H9 (cell line): ENCODE measurements around the gene TNIK. TPM values are rescaled to one million over a fixed set of nuclear protein-coding genes. Genes with fewer than 3 reads are reported as not detected.

Source experiments
- DNase-seq: peaks from one replicate; pipeline ENCODE4 v3.0.0-alpha.2; 2017
- H2AFZ ChIP-seq: one replicate; pipeline ENCODE4 v1.6.1; 2013; ENCODE audit warnings: mild to moderate bottlenecking, low read length, control low read depth, moderate library complexity
- H2AK5ac ChIP-seq: 2 replicates; pipeline ENCODE4 v1.6.1; 2013; ENCODE audit warnings: low read length, control low read depth, mixed read lengths; ENCODE audit not compliant: insufficient read length
- H2BK120ac ChIP-seq: one replicate; pipeline ENCODE4 v1.6.1; 2013; ENCODE audit warnings: low read depth, mild to moderate bottlenecking, low read length, control low read depth, inconsistent platforms; ENCODE audit not compliant: poor library complexity, severe bottlenecking
- H2BK12ac ChIP-seq: 2 replicates; pipeline ENCODE4 v1.6.1; 2013; ENCODE audit warnings: low read length, control low read depth, mixed read lengths, low read depth; ENCODE audit not compliant: insufficient read length
- H2BK15ac ChIP-seq: 2 replicates; pipeline ENCODE4 v1.6.1; 2013; ENCODE audit warnings: low read depth, low read length, control low read depth
- H2BK20ac ChIP-seq: one replicate; pipeline ENCODE4 v1.6.1; 2013; ENCODE audit warnings: low read depth, mild to moderate bottlenecking, low read length, control low read depth, inconsistent platforms; ENCODE audit not compliant: poor library complexity, severe bottlenecking
- H2BK5ac ChIP-seq: 2 replicates; pipeline ENCODE4 v1.6.1; 2013; ENCODE audit warnings: low read length, control low read depth, mixed read lengths; ENCODE audit not compliant: insufficient read length
- H3K14ac ChIP-seq: 2 replicates; pipeline ENCODE4 v1.6.1; 2013; ENCODE audit warnings: low read length, control low read depth; ENCODE audit not compliant: insufficient read depth
- H3K18ac ChIP-seq: 2 replicates; pipeline ENCODE4 v1.6.1; 2013; ENCODE audit warnings: low read depth, mild to moderate bottlenecking, mixed read lengths, low read length, control low read depth; ENCODE audit not compliant: insufficient read length
- H3K23ac ChIP-seq: 2 replicates; pipeline ENCODE4 v1.6.1; 2013; ENCODE audit warnings: low read length, control low read depth, mixed read lengths, low read depth; ENCODE audit not compliant: insufficient read length
- H3K23me2 ChIP-seq: 2 replicates; pipeline ENCODE4 v1.6.1; 2013; ENCODE audit warnings: low read depth, mild to moderate bottlenecking, mixed read lengths, low read length, control low read depth; ENCODE audit not compliant: insufficient read length, poor library complexity, severe bottlenecking
- H3K27ac ChIP-seq: 2 replicates; pipeline ENCODE4 v1.5.1; 2013; ENCODE audit warnings: low read length, control low read depth, mixed read lengths, low read depth; ENCODE audit not compliant: insufficient read length
- H3K27me3 ChIP-seq: 2 replicates; pipeline ENCODE4 v1.6.1; 2013; ENCODE audit warnings: low read length, control low read depth, inconsistent platforms; ENCODE audit not compliant: insufficient read depth
- H3K4ac ChIP-seq: 2 replicates; pipeline ENCODE4 v1.6.1; 2013; ENCODE audit warnings: low read depth, mild to moderate bottlenecking, control low read depth, inconsistent platforms, low read length, moderate library complexity
- H3K4me1 ChIP-seq: 2 replicates; pipeline ENCODE4 v1.6.1; 2013; ENCODE audit warnings: low read length, control low read depth, inconsistent platforms; ENCODE audit not compliant: insufficient read depth
- H3K4me2 ChIP-seq: 2 replicates; pipeline ENCODE4 v1.6.1; 2013; ENCODE audit warnings: low read length, control low read depth, mixed read lengths; ENCODE audit not compliant: insufficient read length, insufficient read depth
- H3K56ac ChIP-seq: 2 replicates; pipeline ENCODE4 v1.6.1; 2013; ENCODE audit warnings: low read depth, mild to moderate bottlenecking, mixed read lengths, low read length, control low read depth; ENCODE audit not compliant: insufficient read length
- H3K79me1 ChIP-seq: 2 replicates; pipeline ENCODE4 v1.6.1; 2013; ENCODE audit warnings: low read depth, mild to moderate bottlenecking, moderate library complexity, low read length, control low read depth, inconsistent platforms; ENCODE audit not compliant: insufficient read depth, poor library complexity, severe bottlenecking
- H3K79me2 ChIP-seq: 2 replicates; pipeline ENCODE4 v1.6.1; 2013; ENCODE audit warnings: low read length, control low read depth, inconsistent platforms; ENCODE audit not compliant: insufficient read depth
- H3K9ac ChIP-seq: 2 replicates; pipeline ENCODE4 v1.6.1; 2013; ENCODE audit warnings: low read length, control low read depth, mixed read lengths; ENCODE audit not compliant: insufficient read length; ENCODE audit errors: extremely low read depth
- H3K9me3 ChIP-seq: one replicate; pipeline ENCODE4 v1.6.1; 2013; ENCODE audit warnings: low read depth, low read length, inconsistent platforms; ENCODE audit not compliant: control insufficient read depth
- H3T11ph ChIP-seq: one replicate; pipeline ENCODE4 v1.6.1; 2013; ENCODE audit warnings: mild to moderate bottlenecking, low read length, control low read depth, inconsistent platforms
- H4K20me1 ChIP-seq: one replicate; pipeline ENCODE4 v1.6.1; 2013; ENCODE audit not compliant: control insufficient read depth, insufficient read length, insufficient read depth
- H4K5ac ChIP-seq: 2 replicates; pipeline ENCODE4 v1.6.1; 2013; ENCODE audit warnings: low read depth, mild to moderate bottlenecking, mixed read lengths, low read length, control low read depth; ENCODE audit not compliant: insufficient read length
- H4K8ac ChIP-seq: replicated peaks from 2 replicates; pipeline ENCODE4 v1.6.1; 2013; ENCODE audit warnings: low read length, control low read depth, mixed read lengths, low read depth; ENCODE audit not compliant: insufficient read length
- H4K91ac ChIP-seq: 2 replicates; pipeline ENCODE4 v1.6.1; 2013; ENCODE audit warnings: low read depth, mild to moderate bottlenecking, moderate library complexity, mixed read lengths, low read length, control low read depth; ENCODE audit not compliant: insufficient read length
- H3K27ac Mint-ChIP-seq, 3 experiments: 2 replicates in 2 of 3; 3 replicates in 1 of 3; pipeline ENCODE4 v1.8.0; 2020 to 2021; ENCODE audit warnings: mixed read lengths in 3 of 3, mild to moderate bottlenecking in 1 of 3, moderate library complexity in 1 of 3
- H3K27me3 Mint-ChIP-seq: 2 replicates; pipeline ENCODE4 v1.8.0; 2021; ENCODE audit warnings: low read depth, mild to moderate bottlenecking, moderate library complexity, mixed read lengths
- H3K36me3 Mint-ChIP-seq, 3 experiments: 2 replicates in 2 of 3; 3 replicates in 1 of 3; pipeline ENCODE4 v1.8.0; 2020 to 2021; ENCODE audit warnings: low read depth in 3 of 3, mixed read lengths in 3 of 3; ENCODE audit not compliant: insufficient read depth in 1 of 3
- H3K4me1 Mint-ChIP-seq, 2 experiments: 2 replicates each; pipeline ENCODE4 v1.8.0; 2020; ENCODE audit warnings: mixed read lengths in 2 of 2
- H3K4me3 Mint-ChIP-seq, 2 experiments: 2 replicates in 1 of 2; 3 replicates in 1 of 2; pipeline ENCODE4 v1.8.0; 2020 to 2021; ENCODE audit warnings: mild to moderate bottlenecking in 2 of 2, mixed read lengths in 2 of 2, moderate library complexity in 1 of 2
- H3K9me3 Mint-ChIP-seq, 2 experiments: 2 replicates in 1 of 2; 3 replicates in 1 of 2; pipeline ENCODE4 v1.8.0; 2020; ENCODE audit warnings: mild to moderate bottlenecking in 2 of 2, mixed read lengths in 2 of 2, moderate library complexity in 1 of 2
- WGBS: extraction: QIAGEN DNeasy Blood & Tissue Kit; methylation state at CpG from one replicate; pipeline ENCODE4 v1.1.7; 2013; ENCODE audit warnings: missing lambda C conversion rate, low lambda C conversion rate, mixed read lengths; ENCODE audit not compliant: insufficient read length; ENCODE audit errors: extremely low coverage; 5-methylcytosine and 5-hydroxymethylcytosine counted together
- total RNA-seq: library from RNA; stranded (reverse); gene quantifications from 2 replicates; pipeline ENCODE4 v1.2.1, GENCODE V29; 2021
- TF ChIP-seq, protein P1 (sequence below): fragments of 200-600 bp; sonication (generic); conservative IDR thresholded peaks from 3 replicates; pipeline ENCODE4 v1.8.0; 2021; ENCODE audit warnings: antibody characterized with exemption, mild to moderate bottlenecking

TNIK gene
- total RNA-seq, 1 experiment from 2014 or later = 15.9 TPM

DNA sequence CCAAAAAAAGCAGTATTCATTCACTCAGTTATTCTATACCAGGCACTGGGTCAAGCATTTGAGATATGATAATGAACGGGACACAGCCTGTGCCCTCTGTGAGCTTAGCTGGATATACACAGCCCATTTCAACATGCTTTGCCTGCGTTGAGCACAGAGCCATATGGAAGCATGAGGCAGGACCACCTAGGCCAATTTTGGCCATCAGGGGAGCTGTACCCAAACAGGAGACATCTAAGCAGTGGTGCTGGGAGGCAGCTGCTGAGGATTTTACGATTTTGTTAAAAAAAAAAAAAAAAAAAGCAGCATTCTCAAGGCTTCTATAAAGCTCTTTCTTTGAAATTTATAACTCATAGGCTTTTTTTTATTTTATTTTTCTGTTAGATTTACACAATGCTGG is 346.5 kb downstream of the TNIK start:
- Histone ChIP-seq H3K4me2 (no peak overlapping the region), H4K91ac (no peak overlapping the region), H3K18ac (no peak overlapping the region), H3K4ac (no peak overlapping the region), H3T11ph (no peak overlapping the region), H3K79me2 (no peaks in the 10 kb centered on the region), H2BK12ac (no peak overlapping the region), H3K4me1 (peaks cover 5% of the 10 kb centered on the region), H2AFZ (no peak overlapping the region), H2BK15ac (no peak overlapping the region), H4K5ac (no peak overlapping the region), H2BK20ac (no peak overlapping the region), H3K23me2 (no peaks in the 10 kb centered on the region), H3K9me3 (no peaks in the 10 kb centered on the region), H3K14ac (no peak overlapping the region), H2BK5ac (no peak overlapping the region), H3K9ac (no peak overlapping the region), H3K27ac (no peak overlapping the region), H3K79me1 (no peaks in the 10 kb centered on the region), H3K23ac (no peak overlapping the region), H2AK5ac (no peak overlapping the region), H2BK120ac (no peak overlapping the region), H4K8ac (no peak overlapping the region), H3K56ac (no peak overlapping the region), H3K27me3 (no peaks in the 10 kb centered on the region), H4K20me1 (no peaks in the 10 kb centered on the region)
- H3K9me3 Mint-ChIP-seq = peaks cover 0 to 2% of the 10 kb centered on the region in 2 experiments; a peak in 1 of 5 replicates
- H3K27ac Mint-ChIP-seq = no peak overlapping the region
- DNase-seq = peak; percentile 58
- H3K4me3 Mint-ChIP-seq = no peak overlapping the region
- peaks cover 15 to 16% of the 10 kb centered on the region in 2 experiments for H3K4me1 Mint-ChIP-seq
- no peaks in the 10 kb centered on the region for H3K27me3 Mint-ChIP-seq
- peaks cover 5 to 12% (median 10%) of the 10 kb centered on the region in 3 experiments; a peak in 6 of 7 replicates for H3K36me3 Mint-ChIP-seq
- TF ChIP-seq, protein P1, sequence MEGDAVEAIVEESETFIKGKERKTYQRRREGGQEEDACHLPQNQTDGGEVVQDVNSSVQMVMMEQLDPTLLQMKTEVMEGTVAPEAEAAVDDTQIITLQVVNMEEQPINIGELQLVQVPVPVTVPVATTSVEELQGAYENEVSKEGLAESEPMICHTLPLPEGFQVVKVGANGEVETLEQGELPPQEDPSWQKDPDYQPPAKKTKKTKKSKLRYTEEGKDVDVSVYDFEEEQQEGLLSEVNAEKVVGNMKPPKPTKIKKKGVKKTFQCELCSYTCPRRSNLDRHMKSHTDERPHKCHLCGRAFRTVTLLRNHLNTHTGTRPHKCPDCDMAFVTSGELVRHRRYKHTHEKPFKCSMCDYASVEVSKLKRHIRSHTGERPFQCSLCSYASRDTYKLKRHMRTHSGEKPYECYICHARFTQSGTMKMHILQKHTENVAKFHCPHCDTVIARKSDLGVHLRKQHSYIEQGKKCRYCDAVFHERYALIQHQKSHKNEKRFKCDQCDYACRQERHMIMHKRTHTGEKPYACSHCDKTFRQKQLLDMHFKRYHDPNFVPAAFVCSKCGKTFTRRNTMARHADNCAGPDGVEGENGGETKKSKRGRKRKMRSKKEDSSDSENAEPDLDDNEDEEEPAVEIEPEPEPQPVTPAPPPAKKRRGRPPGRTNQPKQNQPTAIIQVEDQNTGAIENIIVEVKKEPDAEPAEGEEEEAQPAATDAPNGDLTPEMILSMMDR = peak; percentile 62
- no CpG with 5 or more reads among the region's 3 CpGs for WGBS
